Ovary (tissue), 9 donors: ENCODE results near the gene GXYLT2. TPM values are rescaled to one million over a fixed set of nuclear protein-coding genes. Genes with fewer than 3 reads are reported as not detected.
A peak's percentile ranks its signal among the peaks of the same experiment; 100 is the strongest.

Source experiments
- DNase-seq, 5 donors: peaks; one replicate each; pipeline ENCODE4 v3.0.0-alpha.2; 2019 to 2020
- H3K27ac ChIP-seq, 2 donors: fragments of 200-600 bp; one replicate each; pipeline versions ENCODE4 v1.5.1 to v1.8.0; 2019 to 2022
- H3K27me3 ChIP-seq: fragments of 200-600 bp; one replicate; pipeline ENCODE4 v1.8.0; 2022
- H3K36me3 ChIP-seq: fragments of 200-600 bp; sonication (generic); one replicate; pipeline ENCODE4 v1.5.1; 2019
- H3K4me1 ChIP-seq: one replicate; pipeline ENCODE4 v1.8.1; 2013; ENCODE audit warnings: mild to moderate bottlenecking, moderate library complexity; ENCODE audit not compliant: insufficient read depth
- H3K4me3 ChIP-seq: fragments of 200-600 bp; sonication (generic); one replicate; pipeline ENCODE4 v1.5.1; 2017
- H3K9me3 ChIP-seq, 2 donors: fragments of 200-600 bp in 1 of 2; sonication (generic) in 1 of 2; one replicate each; pipeline versions ENCODE4 v1.5.1 to v1.8.1; 2013 to 2019; ENCODE audit warnings: mild to moderate bottlenecking in 1 of 2, moderate library complexity in 1 of 2
- CTCF ChIP-seq, 3 donors: fragments of 450-650 bp in 2 of 3; fragments of 200-600 bp in 1 of 3; IDR thresholded peaks; one replicate each; pipeline versions ENCODE4 v1.5.1 to v1.8.0; 2016 to 2022; ENCODE audit warnings: antibody characterized with exemption in 3 of 3, mild to moderate bottlenecking in 1 of 3
- EP300 ChIP-seq: sonication (generic); formaldehyde crosslinking; IDR thresholded peaks from one replicate; pipeline ENCODE4 v1.6.1; 2017; ENCODE audit warnings: antibody characterized with exemption
- POLR2A ChIP-seq: fragments of 450-650 bp; IDR thresholded peaks from one replicate; pipeline ENCODE4 v1.6.1; 2017; ENCODE audit warnings: antibody characterized with exemption, mild to moderate bottlenecking, moderate library complexity
- WGBS, 3 donors: extraction: QIAGEN DNeasy Blood & Tissue Kit in 1 of 3; methylation state at CpG; one replicate each; pipeline versions ENCODE4 v1.1.5 to v1.1.7; 2013 to 2017; 5-methylcytosine and 5-hydroxymethylcytosine counted together
- intact Hi-C, 4 donors: fragments of 100-400 bp; cut with DNase I; formaldehyde crosslinking; loops; one replicate each; pipeline versions ENCODE4 v1.11.0 to v1.15.1; 2022 to 2023
- polyA plus RNA-seq, 2 donors: library from polyadenylated mRNA; stranded (reverse); fragments of 200-250 nt in 1 of 2; fragments of 350-450 nt in 1 of 2; fragmentation: Illumina TruSeq in 1 of 2; extraction: RNeasy Lipid Tissue Mini Kit (QIAGEN cat#74804) in 1 of 2; gene quantifications; one replicate each; pipeline ENCODE4 v1.2.3, GENCODE V29; 2013 to 2014
- total RNA-seq, 7 donors: library from RNA; depleted of rRNA in 2 of 7; stranded (reverse); fragments of >200 nt in 2 of 7; fragmentation: NEBNext Ultra II Directional in 3 of 7; extraction: Animal tissue kit (Norgen Biotek cat#: 25700) in 3 of 7; gene quantifications; one replicate each; pipeline versions ENCODE4 v1.1.0 to v1.2.4, GENCODE V29; 2016 to 2023
- donor health status: DM: no; HTN: no; CAD: no; lungs with moderate emphysema.
- donor health status: DM: no; HTN: no; CAD: no.
- donor health status: Bipolar disorder and iron deficiency.
- donor health status: DM: yes; HTN: yes; CAD: no.
- donor health status: DM: no; HTN: no; CAD: no.
- donor health status: DM: yes; HTN: yes; CAD: no.

Gene GXYLT2
- total and polyA plus RNA-seq, 9 donors = 9.4 to 86.0 (median 43.7) TPM

GRCh38 chr3:72872183-72872582 lies 15.7 kb upstream of the GXYLT2 start:
- H3K4me1 ChIP-seq = no peaks in the 10 kb centered on the region

GRCh38 chr3:72887343-72887704 lies 522 bp upstream of the GXYLT2 start:
- intact Hi-C loops = loop anchor here in 1 of 4 donors (5.0 kb wide), 1 partner anchor 50 kb away; no protein-coding TSS in a partner anchor
- Histone ChIP-seq H3K27me3 (no peaks in the 10 kb centered on the region), H3K4me3 (peak overlapping the region; percentile 34), H3K9me3 (no peaks in the 10 kb centered on the region), H3K4me1 (peaks cover 8% of the 10 kb centered on the region), H3K36me3 (no peaks in the 10 kb centered on the region), H3K27ac (peak overlapping the region; percentile 63 to 80)
- no peak for DNase-seq
- WGBS, 3 donors = 1% methylated on average over 7 of the region's 7 CpGs
- TF ChIP-seq EP300 (no peak), CTCF (IDR thresholded peaks at IDR 0.05) (no peak), POLR2A (no peak)

More at GRCh38 chr3:72872183-72872582, 15.7 kb upstream of the GXYLT2 start:
- TF ChIP-seq CTCF (IDR thresholded peaks at IDR 0.05) (no peak), EP300 (no peak), POLR2A (no peak)
- intact Hi-C loops = no loop called here
- Histone ChIP-seq H3K27me3 (no peaks in the 10 kb centered on the region), H3K9me3 (no peaks in the 10 kb centered on the region), H3K4me3 (no peak overlapping the region), H3K36me3 (no peaks in the 10 kb centered on the region), H3K27ac (no peak overlapping the region)
- DNase-seq = no peak
- 61 to 77% (median 73%) methylated on average over 5 of the region's 5 CpGs for WGBS, 3 donors

DNA sequence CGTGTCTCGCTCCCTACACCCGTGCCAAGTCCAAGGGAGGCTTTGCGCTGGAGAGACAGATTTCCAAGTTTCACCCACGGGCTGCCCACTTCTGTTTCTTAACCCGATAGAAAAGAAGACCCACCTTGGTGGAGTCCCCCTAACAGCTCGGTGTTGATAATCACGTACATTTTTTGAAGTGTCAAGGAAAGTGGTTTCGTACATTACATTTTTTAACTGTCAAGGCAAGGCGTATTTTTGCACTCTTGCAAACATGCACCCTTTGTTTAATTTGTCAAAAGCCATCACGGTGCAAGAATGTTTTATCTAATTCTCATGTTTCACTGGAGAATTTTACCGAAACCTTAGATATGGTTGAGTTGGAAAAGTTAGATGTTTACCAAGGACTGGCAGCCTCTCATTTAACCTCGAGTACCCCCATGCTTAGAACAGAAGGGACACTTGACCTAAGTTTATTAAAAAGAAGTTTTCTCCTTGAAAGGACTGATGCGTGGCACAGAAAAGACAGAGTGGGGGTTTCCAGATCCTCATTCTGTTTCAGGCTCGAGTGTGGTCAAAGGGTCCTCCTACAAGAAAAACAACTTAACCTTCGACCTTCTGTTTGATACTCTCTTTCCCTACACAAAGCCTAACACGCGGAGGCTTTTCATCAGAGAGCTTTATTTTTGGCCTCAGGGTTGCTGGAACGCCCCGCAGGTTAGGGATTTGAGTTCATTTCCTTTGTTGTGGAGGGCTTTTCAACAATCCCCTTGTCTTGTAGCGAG lies 882 bp downstream of the GXYLT2 start:
- intact Hi-C loops = loop anchor here in 1 of 4 donors (5.0 kb wide), 1 partner anchor 49 kb away; no protein-coding TSS in a partner anchor
- TF ChIP-seq EP300 = no peak
- no peak for TF ChIP-seq CTCF (IDR thresholded peaks at IDR 0.05)
- no peak for TF ChIP-seq POLR2A
- peak in 2 of 5 donors; percentile 57 to 58 for DNase-seq
- H3K4me3 ChIP-seq = peak overlapping the region; percentile 34
- H3K9me3 ChIP-seq = no peaks in the 10 kb centered on the region
- H3K27me3 ChIP-seq = no peaks in the 10 kb centered on the region
- H3K4me1 ChIP-seq = peaks cover 11% of the 10 kb centered on the region
- H3K27ac ChIP-seq = peak overlapping the region; percentile 70 to 80
- no peaks in the 10 kb centered on the region for H3K36me3 ChIP-seq
- 4 to 5% (median 5%) methylated on average over 21 of the region's 21 CpGs for WGBS, 3 donors

DNA sequence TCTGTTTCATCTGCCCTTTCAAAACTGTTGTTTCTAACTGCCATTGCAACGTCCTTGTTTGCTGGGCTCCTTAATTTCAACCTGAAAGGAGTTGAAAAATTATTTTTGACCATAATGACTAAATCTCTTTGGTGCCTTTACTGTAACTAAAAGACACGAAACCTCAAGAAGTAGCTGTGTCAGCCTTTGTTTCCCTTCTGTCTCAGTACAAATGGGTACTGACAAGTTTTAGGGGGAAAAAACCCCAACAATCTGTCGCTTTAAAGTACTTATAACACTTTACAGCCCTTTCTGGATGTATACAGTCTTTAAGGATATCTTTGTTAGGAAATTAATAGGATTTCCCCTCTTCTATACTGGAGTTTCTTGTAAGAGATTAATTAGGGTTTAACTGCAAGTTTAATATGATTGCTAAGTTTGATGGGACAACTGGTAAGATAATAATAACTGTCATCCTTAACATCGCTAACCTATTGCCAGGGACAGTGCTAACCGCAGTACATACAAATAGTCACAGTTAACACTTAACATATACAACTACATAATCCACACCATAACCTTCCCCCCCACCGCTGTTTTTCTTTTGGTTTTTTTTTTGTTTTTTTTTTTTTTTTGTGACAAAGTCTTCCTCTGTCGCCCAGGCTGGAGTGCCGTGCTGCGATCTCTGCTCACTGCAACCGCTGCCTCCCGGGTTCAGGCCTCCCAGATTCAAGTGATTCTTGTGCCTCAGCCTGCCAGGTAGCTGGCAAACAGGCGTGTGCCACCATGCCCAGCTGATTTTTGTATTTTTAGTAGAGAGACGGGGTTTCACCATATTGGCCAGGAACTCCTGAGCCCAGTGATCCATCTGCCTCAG lies 1.7 kb downstream of the GXYLT2 start:
- Histone ChIP-seq H3K36me3 (no peaks in the 10 kb centered on the region), H3K4me3 (peak overlapping the region; percentile 34), H3K9me3 (no peaks in the 10 kb centered on the region), H3K4me1 (peaks cover 11% of the 10 kb centered on the region), H3K27me3 (no peaks in the 10 kb centered on the region), H3K27ac (peak overlapping the region; percentile 46 to 80)
- intact Hi-C loops = loop anchor here in 1 of 4 donors (5.0 kb wide), 1 partner anchor 48 kb away; no protein-coding TSS in a partner anchor
- WGBS, 3 donors = 42 to 54% (median 54%) methylated on average over 13 of the region's 13 CpGs
- peak in 3 of 5 donors; percentile 22 to 36 (median 34) for DNase-seq
- TF ChIP-seq EP300 = no peak
- TF ChIP-seq CTCF (IDR thresholded peaks at IDR 0.05) = no peak
- no peak for TF ChIP-seq POLR2A
